ENCODE results near the gene SOHLH1. TPM values are rescaled to one million over a fixed set of nuclear protein-coding genes. Genes with fewer than 3 reads are reported as not detected.
A peak's percentile ranks its signal among the peaks of the same experiment; 100 is the strongest.

The SOHLH1 gene
- total RNA-seq, 3 donors from 2014 or later, result not detected

- H3K27ac ChIP-seq, result no peak overlapping the region
- DNase-seq (ENCODE audit: low spot score in 2 of 2), result no peak
- H3K27me3 ChIP-seq, result peaks cover 0 to 76% of the 10 kb centered on the region in 2 donors
- no peak overlapping the region for H3K4me3 ChIP-seq
- TF ChIP-seq CTCF (IDR thresholded peaks at IDR 0.05) (no peak), POLR2AphosphoS5 (IDR thresholded peaks at IDR 0.05) (no peak), POLR2A (IDR thresholded peaks at IDR 0.05) (no peak)
- H3K4me1 ChIP-seq, result no peaks in the 10 kb centered on the region
- no peaks in the 10 kb centered on the region for H3K9me3 ChIP-seq
- no peaks in the 10 kb centered on the region for H3K36me3 ChIP-seq
- intact Hi-C loops (cut with DNase I; ENCODE audit: low total_unique reads), result no loop called here
Measured at GRCh38 chr9:135703726-135704125, 4.4 kb upstream of the SOHLH1 start.

GRCh38 chr9:135701959-135702721 lies 2.9 kb upstream of the SOHLH1 start, which contains the start of gene KCNT1:
KCNT1 (plus strand) TSS chr9:135702185; CDS start chr9:135702259, 74 bp downstream.
- no peaks in the 10 kb centered on the region for H3K9me3 ChIP-seq
- peaks cover 0 to 61% of the 10 kb centered on the region in 2 donors for H3K27me3 ChIP-seq
- no peaks in the 10 kb centered on the region for H3K4me1 ChIP-seq
- intact Hi-C loops (cut with DNase I; ENCODE audit: low total_unique reads), result no loop called here
- H3K36me3 ChIP-seq, result no peaks in the 10 kb centered on the region
- no peak for DNase-seq (ENCODE audit: low spot score in 2 of 2)
- H3K27ac ChIP-seq, result no peak within 1 kb of the TSS
- peak within 1 kb of the TSS in 2 of 3 donors; percentile 32 to 48 for H3K4me3 ChIP-seq
- TF ChIP-seq POLR2AphosphoS5 (IDR thresholded peaks at IDR 0.05), result no peak
- no peak for TF ChIP-seq POLR2A (IDR thresholded peaks at IDR 0.05)
- peak; percentile 17 to 80 (median 25) for TF ChIP-seq CTCF (IDR thresholded peaks at IDR 0.05)

GRCh38 chr9:135701067-135701958 lies 2.0 kb upstream of the SOHLH1 start:
- intact Hi-C loops (cut with DNase I; ENCODE audit: low total_unique reads), result no loop called here
- Histone ChIP-seq H3K9me3 (no peaks in the 10 kb centered on the region), H3K27me3 (peaks cover 0 to 54% of the 10 kb centered on the region in 2 donors), H3K4me1 (no peaks in the 10 kb centered on the region), H3K36me3 (no peaks in the 10 kb centered on the region), H3K4me3 (peak overlapping the region in 2 of 3 donors; percentile 32 to 48), H3K27ac (no peak overlapping the region)
- TF ChIP-seq POLR2A (IDR thresholded peaks at IDR 0.05), result no peak
- no peak for TF ChIP-seq CTCF (IDR thresholded peaks at IDR 0.05)
- TF ChIP-seq POLR2AphosphoS5 (IDR thresholded peaks at IDR 0.05), result no peak
- no peak for DNase-seq (ENCODE audit: low spot score in 2 of 2)

GRCh38 chr9:135700525-135700924 lies 1.2 kb upstream of the SOHLH1 start:
- Histone ChIP-seq H3K4me1 (no peaks in the 10 kb centered on the region), H3K27me3 (peaks cover 0 to 46% of the 10 kb centered on the region in 2 donors), H3K9me3 (no peaks in the 10 kb centered on the region), H3K36me3 (no peaks in the 10 kb centered on the region), H3K27ac (no peak overlapping the region), H3K4me3 (no peak overlapping the region)
- intact Hi-C loops (cut with DNase I; ENCODE audit: low total_unique reads), result no loop called here
- TF ChIP-seq POLR2A (IDR thresholded peaks at IDR 0.05), result no peak
- no peak for TF ChIP-seq CTCF (IDR thresholded peaks at IDR 0.05)
- TF ChIP-seq POLR2AphosphoS5 (IDR thresholded peaks at IDR 0.05), result no peak
- no peak for DNase-seq (ENCODE audit: low spot score in 2 of 2)
